HG02938 (cell line): ENCODE results near the gene TOR1AIP1.
"Not testable (repeated sequence)": the region's sequence is repeated elsewhere in the genome, so short reads cannot be mapped to it uniquely, and the experiment has no call there.

ENCODE experiments used
- ATAC-seq: cut with Tn5 transposase; IDR thresholded peaks from one replicate; pipeline ENCODE4 v1.9.1; 2021; ENCODE audit warnings: mild to moderate bottlenecking, moderate library complexity; ENCODE audit not compliant: unreplicated experiment

The TOR1AIP1 gene, protein sequence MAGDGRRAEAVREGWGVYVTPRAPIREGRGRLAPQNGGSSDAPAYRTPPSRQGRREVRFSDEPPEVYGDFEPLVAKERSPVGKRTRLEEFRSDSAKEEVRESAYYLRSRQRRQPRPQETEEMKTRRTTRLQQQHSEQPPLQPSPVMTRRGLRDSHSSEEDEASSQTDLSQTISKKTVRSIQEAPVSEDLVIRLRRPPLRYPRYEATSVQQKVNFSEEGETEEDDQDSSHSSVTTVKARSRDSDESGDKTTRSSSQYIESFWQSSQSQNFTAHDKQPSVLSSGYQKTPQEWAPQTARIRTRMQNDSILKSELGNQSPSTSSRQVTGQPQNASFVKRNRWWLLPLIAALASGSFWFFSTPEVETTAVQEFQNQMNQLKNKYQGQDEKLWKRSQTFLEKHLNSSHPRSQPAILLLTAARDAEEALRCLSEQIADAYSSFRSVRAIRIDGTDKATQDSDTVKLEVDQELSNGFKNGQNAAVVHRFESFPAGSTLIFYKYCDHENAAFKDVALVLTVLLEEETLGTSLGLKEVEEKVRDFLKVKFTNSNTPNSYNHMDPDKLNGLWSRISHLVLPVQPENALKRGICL

DNA sequence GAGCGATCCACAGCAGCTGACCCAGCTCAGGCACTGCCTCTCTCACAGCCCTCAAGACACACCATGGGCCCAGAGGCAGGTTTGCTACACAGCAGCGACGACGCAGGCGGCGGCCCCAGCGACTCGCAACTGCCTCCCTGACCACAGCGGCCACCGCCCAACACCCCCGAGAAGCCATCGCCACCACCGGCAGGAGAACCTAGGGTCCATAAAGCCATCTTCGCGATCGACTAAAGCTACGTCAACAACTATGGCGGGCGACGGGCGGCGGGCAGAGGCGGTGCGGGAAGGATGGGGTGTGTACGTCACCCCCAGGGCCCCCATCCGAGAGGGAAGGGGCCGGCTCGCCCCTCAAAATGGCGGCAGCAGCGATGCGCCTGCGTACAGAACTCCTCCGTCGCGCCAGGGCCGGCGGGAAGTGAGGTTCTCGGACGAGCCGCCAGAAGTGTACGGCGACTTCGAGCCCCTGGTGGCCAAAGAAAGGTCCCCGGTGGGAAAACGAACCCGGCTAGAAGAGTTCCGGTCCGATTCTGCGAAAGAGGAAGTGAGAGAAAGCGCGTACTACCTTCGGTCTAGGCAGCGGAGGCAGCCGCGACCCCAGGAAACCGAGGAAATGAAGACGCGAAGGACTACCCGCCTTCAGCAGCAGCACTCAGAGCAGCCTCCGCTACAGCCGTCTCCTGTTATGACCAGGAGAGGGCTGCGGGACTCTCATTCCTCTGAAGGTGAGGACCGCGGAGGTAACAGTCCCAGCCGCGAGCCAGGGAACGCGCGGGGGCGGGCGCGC is at the start of gene TOR1AIP1:
TSS of gene TOR1AIP1 (plus strand) at position 33 of the 787 bp plus-strand sequence. CDS start at position 251, 218 bp downstream.
- ATAC-seq: peak; percentile 74

DNA sequence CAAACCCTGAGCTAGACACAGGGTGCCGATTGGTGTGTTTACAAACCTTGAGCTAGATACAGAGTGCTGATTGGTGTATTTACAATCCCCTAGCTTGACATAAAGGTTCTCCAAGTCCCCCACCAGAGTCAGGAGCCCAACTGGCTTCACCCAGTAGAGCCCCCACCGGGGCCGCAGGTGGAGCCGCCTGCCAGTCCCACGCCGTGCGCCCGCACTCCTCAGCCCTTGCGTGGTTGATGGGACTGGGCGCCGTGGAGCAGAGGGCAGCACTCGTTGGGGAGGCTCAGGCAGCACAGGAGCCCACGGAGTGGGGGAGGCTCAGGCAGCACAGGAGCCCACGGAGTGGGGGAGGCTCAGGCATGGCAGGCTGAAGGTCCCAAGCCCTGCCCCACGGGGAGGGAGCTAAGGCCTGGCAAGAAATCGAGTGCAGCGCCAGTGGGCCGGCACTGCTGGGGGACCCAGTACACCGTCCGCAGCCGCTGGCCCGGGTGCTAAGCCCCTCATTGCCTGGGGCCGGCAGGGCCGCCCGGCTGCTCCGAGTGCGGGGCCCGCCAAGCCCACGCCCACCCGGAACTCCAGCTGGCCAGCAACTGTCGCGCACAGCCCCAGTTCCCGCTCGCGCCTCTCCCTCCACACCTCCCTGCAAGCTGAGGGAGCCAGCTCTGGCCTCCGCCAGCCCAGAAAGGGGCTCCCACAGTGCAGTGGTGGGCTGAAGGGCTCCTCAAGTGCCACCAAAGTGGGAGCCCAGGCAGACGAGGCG is 45.2 kb upstream of the TOR1AIP1 start:
- ATAC-seq: not testable (repeated sequence)

DNA sequence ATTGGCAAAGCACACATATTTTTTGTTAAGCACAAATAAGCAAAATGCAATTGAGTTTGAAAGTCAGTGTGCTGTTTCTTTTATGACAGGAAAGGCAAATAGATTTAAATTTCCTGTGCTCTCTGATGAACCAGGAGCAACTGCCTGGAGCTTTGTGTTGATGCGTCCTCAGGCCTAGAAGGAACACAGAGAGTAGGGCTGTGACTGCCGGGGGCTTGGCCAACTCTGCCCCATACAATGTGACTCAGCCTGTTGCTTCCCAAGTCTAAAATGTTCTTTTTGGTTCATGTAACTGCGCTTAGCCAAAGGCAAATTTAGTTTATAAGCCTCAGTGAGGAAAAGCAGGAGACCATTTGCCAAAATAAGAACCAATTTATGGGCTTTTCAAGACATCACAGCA is 42.0 kb upstream of the TOR1AIP1 start:
- ATAC-seq: no peak

DNA sequence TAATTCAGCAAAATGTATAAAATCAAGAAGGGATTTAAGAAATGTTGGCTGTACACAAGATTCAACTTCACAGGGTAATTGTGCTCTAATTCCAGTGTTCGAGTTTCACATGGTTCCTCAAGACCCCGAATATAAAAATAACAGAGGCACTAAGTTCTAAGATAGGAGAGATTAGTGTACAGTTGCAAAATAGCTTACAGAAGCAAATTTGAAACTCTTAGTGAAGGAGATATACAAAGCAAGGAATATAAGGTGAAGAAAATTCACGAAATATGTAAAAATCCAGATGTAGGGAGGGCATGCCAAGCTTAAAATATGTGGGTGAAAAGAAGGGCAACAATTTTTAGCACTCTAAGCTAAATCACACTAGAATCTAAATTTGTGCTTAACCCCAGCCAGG is 33.9 kb upstream of the TOR1AIP1 start:
- no peak for ATAC-seq

DNA sequence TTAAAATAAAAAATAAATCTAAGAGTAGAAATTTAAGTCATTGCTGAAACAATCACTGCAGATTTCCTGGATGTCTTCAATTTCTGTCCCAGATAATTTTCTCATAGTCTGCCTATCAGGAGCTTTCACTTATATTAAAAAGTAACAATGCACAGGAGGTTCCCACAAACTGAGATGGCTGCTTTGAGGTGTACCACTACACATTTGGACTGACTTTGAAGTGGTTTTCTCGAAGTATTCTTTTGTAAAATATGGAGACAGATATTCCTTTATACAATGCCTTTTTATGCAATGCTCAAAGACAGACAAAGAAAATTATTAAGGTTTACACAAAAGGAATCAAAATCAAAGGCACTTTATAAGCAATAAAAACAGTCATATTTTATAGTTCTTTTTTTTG is 29.0 kb upstream of the TOR1AIP1 start:
- ATAC-seq: no peak

DNA sequence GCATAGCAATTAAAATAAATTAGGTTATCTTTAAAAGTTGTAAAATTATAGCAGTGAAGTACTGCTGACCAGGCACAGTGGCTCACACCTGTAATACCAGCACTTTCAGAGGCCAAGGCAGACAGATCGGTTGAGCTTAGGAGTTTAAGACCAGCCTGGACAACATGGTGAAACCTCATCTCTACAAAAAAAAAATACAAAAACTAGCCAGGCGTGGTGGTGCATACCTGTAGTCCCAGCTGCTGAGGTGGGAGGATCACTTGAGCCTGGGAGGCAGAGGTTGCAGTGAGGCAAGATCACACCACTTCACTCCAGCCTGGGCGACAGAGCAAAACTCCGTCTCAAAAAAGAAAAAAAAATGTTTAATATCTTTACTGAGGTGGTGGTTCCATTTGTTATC is 26.3 kb upstream of the TOR1AIP1 start:
- not testable (repeated sequence) for ATAC-seq

DNA sequence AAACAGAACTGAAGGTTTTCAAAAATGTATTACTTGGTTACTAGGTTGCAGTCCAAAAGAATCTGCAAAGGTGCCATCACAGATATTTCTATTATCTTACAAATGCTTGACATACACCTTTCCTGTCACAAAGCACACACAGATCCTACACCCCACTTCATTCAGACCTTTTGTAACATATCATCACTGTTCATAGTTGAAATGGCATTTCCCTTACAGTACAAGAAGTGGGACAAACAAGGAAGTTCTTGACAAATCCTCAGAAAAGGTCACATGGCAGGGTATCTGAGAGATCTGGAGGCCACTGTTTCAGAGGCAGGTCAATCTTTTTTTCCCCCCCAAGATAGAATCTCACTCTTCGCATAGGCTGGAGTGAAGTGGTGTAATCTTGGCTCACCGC is 25.8 kb upstream of the TOR1AIP1 start:
- ATAC-seq: no peak

DNA sequence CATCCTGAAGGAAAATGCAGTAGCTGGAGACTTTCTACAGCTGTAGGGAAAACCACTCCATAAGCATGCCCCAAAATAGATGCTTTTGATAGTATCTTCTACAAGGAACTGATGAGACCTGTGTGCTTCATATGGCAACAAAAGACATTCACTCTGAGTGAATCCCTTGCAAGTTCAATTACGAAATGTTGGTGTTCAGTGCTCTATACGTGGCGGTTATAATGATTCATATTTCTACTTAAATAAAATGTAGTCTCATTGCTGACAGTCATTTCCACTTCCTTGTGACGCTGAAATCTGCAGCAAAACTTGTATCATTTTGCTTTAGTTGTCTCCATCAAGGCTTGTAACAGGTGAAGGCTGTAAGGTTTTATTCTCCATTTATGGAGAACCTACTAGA is 25.1 kb upstream of the TOR1AIP1 start:
- ATAC-seq: no peak

DNA sequence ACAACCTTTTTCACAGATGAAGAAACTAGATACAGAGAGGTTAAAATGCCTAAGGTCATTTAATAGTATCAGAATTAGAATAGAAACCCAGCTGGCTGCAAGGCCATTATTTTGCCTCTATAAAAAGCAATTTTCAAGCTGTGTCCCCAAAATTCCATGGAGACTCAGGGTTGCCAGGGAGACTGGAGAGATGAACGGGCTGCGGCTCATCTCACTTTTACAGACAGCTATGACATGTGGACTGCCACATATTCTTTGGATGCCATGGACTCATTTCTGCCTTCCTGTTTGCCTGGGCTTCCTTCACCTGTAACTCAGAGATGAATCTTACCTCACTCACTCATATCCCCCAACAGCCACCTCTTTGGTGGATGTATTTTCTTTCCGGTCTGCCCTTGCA is 21.4 kb upstream of the TOR1AIP1 start:
- ATAC-seq: no peak

DNA sequence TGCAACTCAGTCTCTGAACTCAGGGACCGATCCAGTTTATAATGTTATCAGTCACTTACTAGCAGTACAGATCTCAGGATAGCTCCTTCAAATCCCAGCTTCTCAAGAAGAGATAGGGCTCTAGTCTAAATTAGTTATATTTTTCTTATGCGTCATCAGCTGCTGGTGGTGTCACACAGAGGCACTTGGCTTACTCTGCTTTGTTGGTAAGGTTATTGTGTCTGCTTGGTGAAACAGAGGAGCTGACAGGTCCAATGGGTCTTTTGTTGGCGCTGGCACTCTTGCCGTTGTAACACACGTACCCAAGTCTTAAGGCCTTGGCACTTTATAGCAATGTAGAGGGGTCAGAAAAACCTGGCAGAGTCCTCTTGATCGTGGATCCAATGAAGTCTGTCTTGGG is 16.7 kb upstream of the TOR1AIP1 start:
- ATAC-seq: no peak

DNA sequence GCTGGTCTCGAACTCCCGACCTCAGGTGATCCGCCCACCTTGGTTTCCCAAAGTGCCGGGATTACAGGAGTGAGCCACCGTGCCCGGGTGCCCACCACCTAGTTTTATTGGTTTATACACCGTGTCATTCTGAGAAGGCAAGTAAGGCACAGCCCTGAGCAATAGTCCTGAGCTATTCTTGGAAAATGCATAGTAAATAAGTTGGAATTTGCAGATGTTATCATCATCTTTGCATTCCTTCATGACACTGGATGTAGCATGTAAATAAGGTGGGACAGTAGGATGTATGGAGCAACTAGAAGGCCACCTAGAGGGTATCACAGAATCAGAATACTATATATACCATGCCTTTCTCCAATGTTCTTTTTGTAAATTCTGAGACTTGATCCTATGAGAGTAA is 15.5 kb upstream of the TOR1AIP1 start:
- no peak for ATAC-seq

DNA sequence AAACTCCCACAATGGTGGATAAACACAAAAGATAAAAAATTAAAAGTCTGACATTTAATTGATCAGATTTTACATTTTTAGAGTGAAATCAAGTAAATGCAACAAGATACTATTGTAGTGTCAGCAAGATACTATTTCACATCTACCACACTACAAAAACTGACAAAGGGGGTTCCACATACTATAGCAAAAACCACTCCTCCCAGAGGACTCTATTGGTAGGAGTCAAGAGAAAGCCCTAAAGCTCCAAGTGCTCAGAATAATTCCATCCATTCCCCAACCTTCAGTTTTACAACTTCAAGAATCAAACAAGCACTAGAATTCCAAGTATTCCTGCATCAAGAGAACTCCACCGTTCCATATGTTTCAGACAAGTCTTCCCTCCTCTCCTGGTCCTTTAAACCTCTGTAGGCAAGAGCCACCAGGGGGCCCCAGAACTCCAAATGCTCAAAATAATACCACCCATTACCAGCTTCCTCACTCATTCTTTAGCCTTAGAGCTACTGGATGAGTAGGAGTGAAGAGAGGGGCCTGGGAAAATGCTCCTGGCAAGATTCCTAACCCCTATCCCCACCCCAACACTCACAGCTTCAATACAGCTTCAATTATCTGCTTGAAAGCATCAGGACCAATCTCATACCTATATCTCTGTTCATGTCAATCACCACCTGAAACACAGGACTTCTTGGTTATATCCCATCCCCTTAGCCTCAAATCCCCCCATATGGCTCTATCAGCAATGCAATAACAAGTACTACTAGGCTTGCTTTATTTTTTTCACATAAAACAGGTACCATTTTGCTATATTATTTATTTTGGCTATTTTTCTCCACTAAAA is 14.4 kb upstream of the TOR1AIP1 start:
- peak; percentile 71 for ATAC-seq

DNA sequence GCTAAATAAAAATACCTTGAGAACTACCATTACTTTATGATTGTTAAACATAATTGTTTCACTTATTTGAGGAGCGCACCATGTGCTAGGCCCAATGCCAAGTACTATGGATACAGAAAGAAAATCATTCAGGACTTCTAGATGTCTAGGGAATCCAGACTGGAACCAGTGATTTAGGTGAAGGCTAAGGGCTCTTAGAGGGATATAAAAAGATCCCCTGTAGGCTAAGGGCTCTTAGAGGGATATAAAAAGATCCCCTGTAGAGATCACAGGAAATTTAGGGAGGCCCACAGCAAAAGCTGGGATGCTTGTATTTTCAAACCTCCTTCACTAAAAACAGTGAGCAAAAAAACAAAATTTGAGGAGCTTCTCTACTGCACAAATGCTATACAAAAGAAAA is 11.2 kb upstream of the TOR1AIP1 start:
- no peak for ATAC-seq

DNA sequence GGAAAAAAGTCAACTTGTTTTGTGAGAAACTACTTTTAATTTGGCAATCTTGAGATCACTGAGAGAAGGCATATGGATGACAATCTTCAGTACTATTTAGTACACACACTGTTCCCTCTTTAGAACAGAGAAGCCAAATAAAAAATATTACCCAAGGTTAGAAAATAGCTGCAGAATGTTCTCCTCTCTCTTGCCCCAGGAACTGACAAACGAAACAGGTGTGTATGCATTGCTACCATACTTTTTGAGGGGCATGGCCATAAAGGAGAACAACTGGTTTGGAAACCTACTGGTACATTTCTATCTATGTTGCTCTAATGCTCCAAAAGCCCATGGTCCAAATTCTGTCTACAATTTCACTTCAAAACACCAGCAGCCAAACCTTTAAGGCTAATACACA is 10.1 kb upstream of the TOR1AIP1 start:
- no peak for ATAC-seq

DNA sequence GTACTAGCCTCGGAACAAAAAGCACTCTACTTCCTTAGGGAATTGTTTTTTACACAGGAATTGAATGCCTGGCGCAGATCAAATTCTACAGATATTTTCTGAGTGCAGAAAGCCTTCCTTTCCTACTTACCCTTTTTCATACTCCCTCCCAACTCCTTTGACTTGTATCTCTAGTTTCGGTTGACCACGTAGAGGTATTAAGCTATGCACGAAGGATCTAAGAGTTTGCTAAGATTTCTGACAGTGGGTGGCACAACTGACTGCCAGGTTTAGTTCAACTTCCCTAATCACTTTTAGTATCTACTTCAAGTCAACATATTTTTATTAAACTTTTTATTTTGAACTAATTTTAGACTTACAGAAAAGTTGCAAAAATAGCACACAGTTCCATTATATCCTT is 9.5 kb upstream of the TOR1AIP1 start:
- ATAC-seq: no peak

DNA sequence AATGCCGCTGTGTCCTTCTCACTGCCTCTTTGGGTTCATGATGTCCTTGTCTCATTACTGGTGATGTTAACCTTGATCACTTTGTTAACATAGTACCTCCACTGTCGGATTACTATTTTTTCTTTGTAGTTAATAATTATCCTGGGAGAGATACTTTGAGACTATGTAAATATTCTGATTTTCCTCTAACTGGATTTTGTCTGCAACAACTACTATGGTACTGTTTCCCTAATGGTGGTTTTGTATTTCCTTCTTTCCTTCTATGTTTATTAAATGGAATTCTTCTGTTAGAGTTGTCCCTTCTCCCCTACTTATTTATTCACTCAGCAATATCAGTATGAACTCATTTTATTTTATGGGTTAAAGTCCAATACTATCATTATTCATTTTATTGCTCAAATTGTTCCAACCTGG is 8.6 kb upstream of the TOR1AIP1 start:
- ATAC-seq: no peak

DNA sequence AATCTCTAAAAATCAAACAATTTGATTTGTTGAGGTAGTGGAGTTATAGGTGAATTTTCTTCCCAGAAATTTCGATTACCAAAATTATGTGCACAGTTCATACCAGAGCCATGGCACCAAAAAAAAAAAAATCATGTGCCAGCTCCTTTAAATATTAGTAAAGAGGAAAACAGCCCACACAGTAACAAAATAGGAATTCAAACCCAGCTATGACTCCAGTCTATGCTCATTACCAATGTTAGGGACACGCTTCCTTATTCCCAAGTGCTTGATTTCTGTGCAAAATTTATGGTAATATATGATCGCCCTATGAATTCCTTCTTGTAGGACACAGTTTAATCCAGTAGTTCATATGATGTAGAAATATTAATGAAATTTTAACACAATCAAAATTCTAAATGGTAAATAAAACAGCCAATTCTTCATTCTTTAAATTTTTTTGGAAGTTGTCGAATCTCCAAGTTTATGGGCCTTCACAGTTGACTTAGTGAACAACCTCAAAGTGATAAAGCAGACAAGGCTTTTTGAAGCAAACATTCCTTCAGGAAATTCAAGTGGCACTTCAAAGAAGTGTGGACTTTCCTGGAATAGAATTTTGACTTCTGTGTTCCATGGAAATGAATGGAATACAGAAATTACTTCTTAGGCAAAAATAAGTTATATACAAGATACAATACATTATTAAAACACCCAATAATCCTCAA is 6.3 kb upstream of the TOR1AIP1 start:
- no peak for ATAC-seq

DNA sequence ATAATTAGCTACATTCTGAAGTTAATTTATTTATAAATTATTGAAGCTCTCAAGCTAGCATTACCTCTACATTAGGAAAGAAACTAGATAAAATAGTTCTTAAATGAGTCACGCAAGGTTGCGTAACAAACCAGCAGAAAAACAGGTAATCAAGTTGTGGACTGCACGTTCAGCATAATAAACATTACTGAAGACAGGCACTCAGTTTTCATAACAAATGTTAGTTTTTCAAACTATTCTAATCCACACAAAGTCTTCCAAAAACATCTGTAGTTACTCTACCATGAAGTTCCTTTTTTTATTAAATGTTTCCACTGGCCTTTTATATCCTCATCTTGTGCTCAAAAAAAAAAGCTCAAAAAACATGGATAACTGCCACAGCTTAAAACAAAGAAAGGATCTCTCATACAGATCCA is 5.8 kb upstream of the TOR1AIP1 start:
- no peak for ATAC-seq

DNA sequence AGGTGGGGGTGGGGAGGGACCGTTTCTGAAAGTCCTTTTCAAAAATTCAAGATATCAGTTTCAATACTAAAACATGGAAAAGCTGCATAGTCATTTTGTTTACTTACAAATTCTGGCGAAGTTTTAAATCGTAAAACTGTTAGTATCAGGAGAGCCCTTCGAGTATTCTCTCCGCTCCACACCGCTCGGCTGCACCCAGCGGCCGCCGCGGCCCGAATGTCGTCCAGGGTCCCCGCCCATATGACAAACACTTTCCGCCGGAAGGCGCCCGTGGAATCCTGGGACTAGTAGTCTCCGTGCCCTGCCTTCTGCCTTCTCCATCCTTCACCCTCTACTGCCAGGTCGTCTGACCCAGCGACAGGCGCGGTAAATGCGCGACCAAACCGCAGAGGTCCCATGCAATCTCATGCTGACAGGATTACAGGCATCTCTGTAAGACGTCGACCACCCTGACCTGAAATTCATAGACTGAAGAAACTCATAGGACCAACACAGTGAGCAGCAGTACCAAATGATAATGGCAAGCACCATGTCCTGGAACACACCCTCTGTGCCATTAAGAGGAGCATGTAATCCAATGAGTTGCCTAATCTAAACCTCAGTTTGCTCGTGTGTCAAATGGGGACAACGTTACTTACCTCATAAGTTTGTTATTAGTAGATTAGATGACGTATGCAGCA is 4.4 kb upstream of the TOR1AIP1 start, which contains the start of gene TOR1AIP2:
TSS of gene TOR1AIP2 (minus strand) at position 218 of the 680 bp plus-strand sequence. CDS start 25,138 bp downstream, outside the sequence.
- peak; percentile 56 for ATAC-seq
